ENCODE results near the gene UQCC2.

The UQCC2 gene
- total RNA-seq, result 9.2 to 13.6 (median 11.9) reads per million in 3 donors

DNA sequence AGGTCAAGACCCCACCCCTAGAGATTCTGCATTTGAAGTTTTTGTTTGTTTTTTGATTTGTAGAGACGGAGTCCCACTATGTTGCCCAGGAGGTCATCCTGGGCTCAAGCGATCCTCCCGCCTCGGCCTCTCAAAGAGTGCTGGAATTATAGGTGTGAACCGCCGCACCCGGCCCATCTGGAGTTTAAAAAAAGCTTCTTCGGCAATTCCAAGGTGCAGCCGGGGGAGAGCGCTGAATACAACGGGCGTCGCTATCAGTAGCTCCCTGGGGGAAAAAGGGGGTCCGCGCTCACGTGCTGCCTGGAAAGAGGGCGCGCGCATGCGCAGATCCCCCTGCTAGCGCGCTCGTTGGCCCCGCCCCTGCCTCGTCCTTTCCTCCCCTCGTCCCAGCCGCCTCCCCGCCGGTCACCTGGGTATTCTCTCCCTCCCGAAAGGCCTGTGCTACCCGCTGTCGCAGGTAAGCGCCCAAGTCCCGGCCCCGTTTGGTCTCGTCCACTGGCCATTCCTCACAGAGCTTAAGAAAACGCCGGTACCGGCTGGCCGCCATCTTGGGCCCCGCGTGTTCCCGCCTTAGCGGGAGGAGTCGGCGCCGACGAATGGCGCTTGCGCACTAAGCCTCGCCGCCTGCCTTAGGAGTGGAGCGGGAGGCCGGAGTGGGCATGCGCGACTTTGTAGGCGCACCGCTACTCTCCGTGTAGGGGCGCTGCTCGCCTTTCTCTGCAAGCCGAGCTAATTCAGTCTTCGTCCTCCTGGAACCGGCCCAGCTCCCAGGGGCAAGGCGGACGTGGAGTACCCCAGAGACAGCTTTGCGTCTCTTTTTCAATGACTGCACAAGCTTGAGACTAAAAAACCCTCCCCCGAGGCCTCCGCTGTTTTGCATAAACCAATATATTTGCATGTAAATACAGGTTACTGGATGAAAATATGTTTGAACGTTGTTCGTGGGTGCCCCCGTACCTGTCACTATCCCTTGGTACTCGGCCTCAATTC, at the start of gene UQCC2:
UQCC2 (minus strand) TSS at position 561 of the 990 bp plus-strand sequence; CDS start at position 547, 14 bp downstream.
- H3K9me3 ChIP-seq (ENCODE audit: control insufficient read depth, low read length), result no peaks in the 10 kb centered on the region
- peak within 1 kb of the TSS; percentile 95 for H3K27ac ChIP-seq (ENCODE audit: insufficient read depth, low read length, poor library complexity, severe bottlenecking)
- H3K4me3 ChIP-seq (ENCODE audit: insufficient read depth, low read depth, low read length, poor library complexity, severe bottlenecking), result peak within 1 kb of the TSS; percentile 95
- DNase-seq, result peak; percentile 93 to 97 (median 95)
- no peaks in the 10 kb centered on the region for H3K27me3 ChIP-seq (replicated peaks; ENCODE audit: control insufficient read depth, insufficient read depth, low read length, poor library complexity, severe bottlenecking)
- no peaks in the 10 kb centered on the region for H3K36me3 ChIP-seq (ENCODE audit: control insufficient read depth, insufficient read depth, low read length)
- H3K4me1 ChIP-seq (ENCODE audit: control insufficient read depth, insufficient read depth, low read length, poor library complexity, severe bottlenecking), result peaks cover 16% of the 10 kb centered on the region

DNA sequence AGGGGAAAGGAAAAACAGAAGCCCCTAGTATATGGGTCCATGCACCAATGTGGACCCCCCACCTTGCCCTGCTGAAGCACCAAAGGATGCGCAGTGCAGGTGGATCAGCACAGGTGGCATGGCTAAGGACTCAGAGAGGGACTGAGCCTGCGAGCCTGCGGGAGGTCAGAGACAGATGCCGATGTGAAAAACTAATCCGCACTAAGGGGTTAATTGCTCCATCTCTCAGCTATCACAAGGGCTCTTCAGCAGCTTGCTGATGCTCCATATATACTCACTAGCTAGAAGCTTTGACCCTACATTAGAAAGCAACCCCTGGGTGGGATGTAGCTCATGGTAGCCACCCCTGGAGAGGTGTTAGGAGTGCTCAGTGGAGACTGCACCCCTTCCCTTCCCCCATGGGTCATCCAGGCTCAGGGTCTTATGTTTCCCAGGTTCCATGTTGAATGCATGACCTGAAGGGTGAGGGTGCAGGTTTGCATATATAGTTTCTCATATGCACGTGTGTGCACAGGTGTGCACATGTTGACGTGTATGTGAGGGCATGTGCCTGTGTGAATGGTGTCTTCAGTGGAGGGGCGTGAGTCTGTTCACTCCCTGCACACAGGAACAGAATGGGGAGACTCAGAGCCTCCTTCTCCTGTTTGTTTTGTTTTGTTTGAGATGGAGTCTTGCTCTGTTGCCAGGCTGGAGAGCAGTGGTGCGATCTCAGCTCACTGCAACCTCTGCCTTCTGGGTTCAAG, 48.6 kb upstream of the UQCC2 start:
- Histone ChIP-seq H3K9me3 (ENCODE audit: control insufficient read depth, low read length) (no peaks in the 10 kb centered on the region), H3K36me3 (ENCODE audit: control insufficient read depth, insufficient read depth, low read length) (no peaks in the 10 kb centered on the region), H3K4me1 (ENCODE audit: control insufficient read depth, insufficient read depth, low read length, poor library complexity, severe bottlenecking) (no peaks in the 10 kb centered on the region), H3K27ac (ENCODE audit: insufficient read depth, low read length, poor library complexity, severe bottlenecking) (no peak overlapping the region), H3K27me3 (replicated peaks; ENCODE audit: control insufficient read depth, insufficient read depth, low read length, poor library complexity, severe bottlenecking) (no peaks in the 10 kb centered on the region), H3K4me3 (ENCODE audit: insufficient read depth, low read depth, low read length, poor library complexity, severe bottlenecking) (no peak overlapping the region)
- no peak for DNase-seq

DNA sequence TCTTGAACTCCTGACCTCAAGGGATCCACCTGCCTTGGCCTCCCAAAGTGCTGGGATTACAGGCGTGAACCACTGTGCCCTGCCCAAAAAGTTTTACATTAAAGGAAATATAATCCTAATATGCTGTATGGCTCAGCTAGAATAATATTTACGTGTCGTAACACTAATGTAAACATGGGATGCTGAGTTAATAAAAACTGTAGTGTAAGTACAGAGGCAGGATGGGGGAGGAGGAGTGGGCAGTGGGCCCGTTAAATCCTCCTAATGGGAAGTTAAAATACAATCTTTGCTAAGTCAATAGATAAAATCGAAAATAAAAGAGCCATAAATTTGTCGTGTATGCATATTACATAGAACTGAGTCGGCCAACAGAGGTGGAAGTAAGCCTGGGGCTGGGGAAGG, 47.3 kb upstream of the UQCC2 start:
- H3K4me3 ChIP-seq (ENCODE audit: insufficient read depth, low read depth, low read length, poor library complexity, severe bottlenecking), result no peak overlapping the region
- no peak overlapping the region for H3K27ac ChIP-seq (ENCODE audit: insufficient read depth, low read length, poor library complexity, severe bottlenecking)
- H3K27me3 ChIP-seq (replicated peaks; ENCODE audit: control insufficient read depth, insufficient read depth, low read length, poor library complexity, severe bottlenecking), result no peaks in the 10 kb centered on the region
- H3K9me3 ChIP-seq (ENCODE audit: control insufficient read depth, low read length), result no peaks in the 10 kb centered on the region
- no peaks in the 10 kb centered on the region for H3K4me1 ChIP-seq (ENCODE audit: control insufficient read depth, insufficient read depth, low read length, poor library complexity, severe bottlenecking)
- H3K36me3 ChIP-seq (ENCODE audit: control insufficient read depth, insufficient read depth, low read length), result no peaks in the 10 kb centered on the region
- no peak for DNase-seq

DNA sequence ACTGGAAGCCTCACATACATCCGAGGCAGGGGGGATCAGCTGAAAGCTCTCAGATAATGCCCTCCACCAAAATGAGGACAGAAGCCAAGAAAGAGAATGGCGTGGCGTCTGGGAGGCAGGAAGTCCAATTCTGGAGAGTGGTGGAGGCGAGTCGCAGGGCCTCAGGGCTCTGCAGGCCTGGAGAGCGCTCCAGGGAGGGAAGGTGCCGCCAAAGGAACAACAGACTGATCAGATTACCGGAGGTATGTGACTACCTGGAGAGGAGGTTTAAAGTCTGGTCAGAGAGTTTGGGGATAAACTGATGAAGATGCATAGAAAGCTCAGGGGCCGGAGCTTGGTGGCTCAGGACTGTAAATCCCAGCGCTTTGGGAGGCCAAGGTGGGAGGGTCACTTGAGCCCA, 46.4 kb upstream of the UQCC2 start:
- Histone ChIP-seq H3K36me3 (ENCODE audit: control insufficient read depth, insufficient read depth, low read length) (no peaks in the 10 kb centered on the region), H3K27ac (ENCODE audit: insufficient read depth, low read length, poor library complexity, severe bottlenecking) (no peak overlapping the region), H3K9me3 (ENCODE audit: control insufficient read depth, low read length) (no peaks in the 10 kb centered on the region), H3K4me3 (ENCODE audit: insufficient read depth, low read depth, low read length, poor library complexity, severe bottlenecking) (no peak overlapping the region), H3K27me3 (replicated peaks; ENCODE audit: control insufficient read depth, insufficient read depth, low read length, poor library complexity, severe bottlenecking) (no peaks in the 10 kb centered on the region), H3K4me1 (ENCODE audit: control insufficient read depth, insufficient read depth, low read length, poor library complexity, severe bottlenecking) (no peaks in the 10 kb centered on the region)
- DNase-seq, result no peak

DNA sequence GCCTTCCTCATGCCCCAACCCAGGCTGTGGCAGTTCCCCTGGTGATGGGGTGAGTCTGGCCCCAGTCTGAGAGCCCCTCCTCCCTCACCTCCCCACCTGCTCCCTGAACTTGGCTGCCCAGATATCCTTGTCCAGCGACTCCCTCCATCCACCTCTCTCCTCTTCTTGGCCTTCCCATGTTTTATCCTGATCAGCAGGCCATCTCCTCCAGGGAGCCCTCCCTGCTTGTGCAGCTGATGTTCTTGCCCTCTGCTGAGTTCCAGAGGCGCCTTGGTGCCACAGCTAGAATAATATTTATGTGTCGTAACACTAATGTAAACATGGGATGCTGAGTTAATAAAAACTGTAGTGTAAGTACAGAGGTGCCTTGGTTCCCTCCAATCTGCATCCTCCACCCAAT, 45.6 kb upstream of the UQCC2 start:
- no peaks in the 10 kb centered on the region for H3K36me3 ChIP-seq (ENCODE audit: control insufficient read depth, insufficient read depth, low read length)
- no peaks in the 10 kb centered on the region for H3K4me1 ChIP-seq (ENCODE audit: control insufficient read depth, insufficient read depth, low read length, poor library complexity, severe bottlenecking)
- no peaks in the 10 kb centered on the region for H3K27me3 ChIP-seq (replicated peaks; ENCODE audit: control insufficient read depth, insufficient read depth, low read length, poor library complexity, severe bottlenecking)
- H3K9me3 ChIP-seq (ENCODE audit: control insufficient read depth, low read length), result no peaks in the 10 kb centered on the region
- no peak overlapping the region for H3K27ac ChIP-seq (ENCODE audit: insufficient read depth, low read length, poor library complexity, severe bottlenecking)
- no peak overlapping the region for H3K4me3 ChIP-seq (ENCODE audit: insufficient read depth, low read depth, low read length, poor library complexity, severe bottlenecking)
- DNase-seq, result no peak

DNA sequence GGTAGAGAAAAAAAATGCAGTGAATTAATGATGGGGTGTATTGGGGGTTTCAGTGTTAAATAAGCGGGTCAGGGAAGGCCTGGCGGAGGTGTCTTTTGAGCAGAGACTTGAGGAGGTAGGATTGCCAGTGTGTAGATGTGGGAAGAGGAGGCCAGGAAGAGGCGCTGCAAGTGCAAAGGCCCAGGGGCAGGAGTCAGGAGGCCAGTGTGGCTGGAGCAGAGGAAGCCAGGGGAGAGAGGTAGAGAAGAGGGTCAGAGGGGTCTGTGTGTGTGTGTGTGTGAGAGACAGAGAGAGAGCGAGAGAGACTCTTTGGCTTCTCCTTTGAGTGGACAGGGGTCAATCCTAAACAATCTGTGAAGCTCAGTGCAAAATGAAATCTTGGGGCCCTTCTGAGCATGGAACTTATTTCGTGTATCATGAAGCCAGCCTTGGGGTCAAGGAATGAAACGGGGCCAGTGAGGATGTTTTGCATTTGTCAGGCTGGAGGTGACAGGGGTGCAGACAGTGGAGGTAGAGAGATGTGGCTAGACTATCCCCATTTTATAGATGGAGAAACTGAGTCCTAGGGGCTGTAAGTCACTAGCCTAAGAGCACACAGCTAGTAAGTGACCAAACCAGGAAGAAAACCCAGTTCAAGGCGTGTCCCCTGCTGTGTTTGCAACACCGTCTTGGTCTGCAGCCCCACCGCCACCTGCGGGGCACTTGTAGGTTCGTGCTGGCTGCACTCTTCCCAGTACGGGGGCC, 44.9 kb upstream of the UQCC2 start:
- Histone ChIP-seq H3K36me3 (ENCODE audit: control insufficient read depth, insufficient read depth, low read length) (no peaks in the 10 kb centered on the region), H3K4me1 (ENCODE audit: control insufficient read depth, insufficient read depth, low read length, poor library complexity, severe bottlenecking) (no peaks in the 10 kb centered on the region), H3K4me3 (ENCODE audit: insufficient read depth, low read depth, low read length, poor library complexity, severe bottlenecking) (no peak overlapping the region), H3K9me3 (ENCODE audit: control insufficient read depth, low read length) (no peaks in the 10 kb centered on the region), H3K27me3 (replicated peaks; ENCODE audit: control insufficient read depth, insufficient read depth, low read length, poor library complexity, severe bottlenecking) (no peaks in the 10 kb centered on the region), H3K27ac (ENCODE audit: insufficient read depth, low read length, poor library complexity, severe bottlenecking) (no peak overlapping the region)
- DNase-seq, result no peak

DNA sequence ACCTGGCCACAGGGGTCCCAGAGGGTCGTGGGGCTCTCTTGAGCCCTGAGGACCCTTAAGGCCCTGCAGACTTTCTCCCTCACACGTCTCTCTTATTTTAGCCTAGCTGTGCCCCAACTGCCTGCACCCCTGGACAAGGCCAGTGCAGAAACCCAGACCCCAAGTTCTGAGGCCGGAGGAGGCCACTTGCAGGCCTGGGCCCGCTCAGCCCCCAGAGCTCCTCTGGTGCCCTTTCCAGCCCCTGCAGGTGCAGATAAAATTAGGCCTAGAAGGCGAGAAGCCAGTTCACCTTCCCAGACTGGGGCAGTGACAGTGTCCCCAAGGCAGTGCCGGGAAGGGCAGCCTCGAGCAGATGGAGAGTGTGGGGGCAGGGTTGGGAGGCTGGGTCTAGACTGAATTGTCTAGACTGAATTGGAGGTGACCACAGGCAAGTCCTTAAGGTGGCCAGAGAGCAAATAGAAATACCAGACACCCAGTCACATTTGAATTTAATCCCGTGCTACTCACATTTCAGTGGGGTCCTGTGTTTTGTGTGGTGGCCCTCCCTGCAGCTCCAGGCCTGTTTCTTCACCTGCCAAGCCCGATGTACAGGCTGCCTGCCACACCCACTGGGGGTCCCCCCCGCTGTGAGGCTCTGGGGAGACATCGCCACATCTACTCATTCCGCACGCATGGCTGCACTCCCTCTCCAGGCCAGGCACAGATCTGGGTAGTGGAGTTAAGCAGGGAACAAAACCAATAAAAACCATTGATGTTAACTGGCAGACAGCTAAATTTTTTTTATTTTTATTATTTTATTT, 43.8 kb upstream of the UQCC2 start:
- Histone ChIP-seq H3K4me1 (ENCODE audit: control insufficient read depth, insufficient read depth, low read length, poor library complexity, severe bottlenecking) (no peaks in the 10 kb centered on the region), H3K36me3 (ENCODE audit: control insufficient read depth, insufficient read depth, low read length) (no peaks in the 10 kb centered on the region)
- DNase-seq, result no peak

DNA sequence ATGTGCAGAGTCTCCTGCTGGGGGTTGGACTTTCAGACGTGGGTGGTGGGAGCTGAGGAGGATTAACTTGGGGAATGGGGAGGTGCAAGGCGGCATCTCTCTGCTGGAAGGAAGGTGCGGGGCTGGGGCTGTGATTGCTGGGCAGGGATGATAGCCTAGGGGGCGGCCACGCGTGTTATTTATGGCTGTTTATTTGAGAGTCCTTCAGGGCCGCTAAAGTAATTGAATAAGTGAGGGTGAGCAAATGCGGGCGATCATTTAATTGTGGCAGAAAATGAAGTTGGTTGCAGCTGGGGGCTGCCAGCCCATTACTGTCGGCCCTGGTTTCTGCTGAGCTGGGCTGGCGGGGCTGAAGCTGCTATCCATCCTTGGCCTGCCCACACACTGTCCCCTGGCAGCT, 42.7 kb upstream of the UQCC2 start:
- Histone ChIP-seq H3K9me3 (ENCODE audit: control insufficient read depth, low read length) (no peaks in the 10 kb centered on the region), H3K4me1 (ENCODE audit: control insufficient read depth, insufficient read depth, low read length, poor library complexity, severe bottlenecking) (no peaks in the 10 kb centered on the region), H3K36me3 (ENCODE audit: control insufficient read depth, insufficient read depth, low read length) (no peaks in the 10 kb centered on the region), H3K4me3 (ENCODE audit: insufficient read depth, low read depth, low read length, poor library complexity, severe bottlenecking) (no peak overlapping the region), H3K27ac (ENCODE audit: insufficient read depth, low read length, poor library complexity, severe bottlenecking) (no peak overlapping the region), H3K27me3 (replicated peaks; ENCODE audit: control insufficient read depth, insufficient read depth, low read length, poor library complexity, severe bottlenecking) (no peaks in the 10 kb centered on the region)
- no peak for DNase-seq

More for the DNA sequence above, 43.8 kb upstream of the UQCC2 start:
- Histone ChIP-seq H3K4me3 (ENCODE audit: insufficient read depth, low read depth, low read length, poor library complexity, severe bottlenecking) (no peak overlapping the region), H3K27ac (ENCODE audit: insufficient read depth, low read length, poor library complexity, severe bottlenecking) (no peak overlapping the region), H3K27me3 (replicated peaks; ENCODE audit: control insufficient read depth, insufficient read depth, low read length, poor library complexity, severe bottlenecking) (no peaks in the 10 kb centered on the region), H3K9me3 (ENCODE audit: control insufficient read depth, low read length) (no peaks in the 10 kb centered on the region)

DNA sequence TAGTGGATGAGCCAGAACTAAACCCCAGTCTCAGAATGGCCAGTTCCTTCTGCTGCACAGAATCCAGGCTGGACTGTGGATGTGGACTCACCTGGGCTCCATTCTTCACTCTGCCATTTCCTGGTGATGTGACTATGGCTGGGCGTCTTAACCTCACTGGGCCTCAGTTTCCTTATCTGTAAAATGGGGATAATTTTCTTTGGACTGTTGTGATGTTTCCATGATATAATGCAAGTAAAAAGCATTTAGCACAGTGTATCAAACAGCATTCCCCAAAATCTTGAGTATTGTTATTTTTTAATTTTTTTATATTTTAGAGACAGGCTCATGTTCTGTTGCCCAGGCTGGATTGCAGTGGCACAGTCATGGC, 41.1 kb upstream of the UQCC2 start:
- no peak for DNase-seq

More for the DNA sequence above, 41.1 kb upstream of the UQCC2 start:
- H3K27me3 ChIP-seq (replicated peaks; ENCODE audit: control insufficient read depth, insufficient read depth, low read length, poor library complexity, severe bottlenecking), result no peaks in the 10 kb centered on the region
- H3K4me1 ChIP-seq (ENCODE audit: control insufficient read depth, insufficient read depth, low read length, poor library complexity, severe bottlenecking), result no peaks in the 10 kb centered on the region
- H3K9me3 ChIP-seq (ENCODE audit: control insufficient read depth, low read length), result no peaks in the 10 kb centered on the region
- H3K4me3 ChIP-seq (ENCODE audit: insufficient read depth, low read depth, low read length, poor library complexity, severe bottlenecking), result no peak overlapping the region
- no peaks in the 10 kb centered on the region for H3K36me3 ChIP-seq (ENCODE audit: control insufficient read depth, insufficient read depth, low read length)
- H3K27ac ChIP-seq (ENCODE audit: insufficient read depth, low read length, poor library complexity, severe bottlenecking), result no peak overlapping the region
